Activated CD4-positive, alpha-beta T cell treated with anti-CD3 and anti-CD28 coated beads for 24 hours (primary cell): ENCODE measurements around the gene NPPB.

Experiments
- DNase-seq, 2 donors: peaks; one replicate each; pipeline ENCODE4 v3.0.0-alpha.2; 2020; ENCODE audit warnings: low read depth in 2 of 2

Gene NPPB

GRCh38 chr1:11833900-11834299, 24.8 kb downstream of the NPPB start:
- no peak for DNase-seq

- DNase-seq: no peak
Measured at GRCh38 chr1:11833497-11833896, 25.2 kb downstream of the NPPB start.

GRCh38 chr1:11831945-11832725, 26.6 kb downstream of the NPPB start:
- no peak for DNase-seq

- DNase-seq: no peak
Measured at GRCh38 chr1:11828511-11828910, 30.2 kb downstream of the NPPB start.

- DNase-seq: no peak
Measured at GRCh38 chr1:11826946-11827345, 31.8 kb downstream of the NPPB start.

- no peak for DNase-seq
Measured at GRCh38 chr1:11825131-11825530, 33.6 kb downstream of the NPPB start.

GRCh38 chr1:11823366-11824137, 35.2 kb downstream of the NPPB start:
- DNase-seq: no peak

- DNase-seq: no peak
Measured at GRCh38 chr1:11822091-11822490, 36.7 kb downstream of the NPPB start.

GRCh38 chr1:11817192-11817591, 41.6 kb downstream of the NPPB start:
- no peak for DNase-seq

GRCh38 chr1:11813021-11813420, 45.7 kb downstream of the NPPB start:
- no peak for DNase-seq
